NOMO-1 treated with DMSO at 0.1 percent for 48 hours (cell line): ENCODE data around the gene MDFIC.

Experiments used
- DNase-seq: peaks from one replicate; lab custom pipeline; 2025; ENCODE audit not compliant: unreplicated experiment; lab: John Stamatoyannopoulos, UW

MDFIC gene

DNA sequence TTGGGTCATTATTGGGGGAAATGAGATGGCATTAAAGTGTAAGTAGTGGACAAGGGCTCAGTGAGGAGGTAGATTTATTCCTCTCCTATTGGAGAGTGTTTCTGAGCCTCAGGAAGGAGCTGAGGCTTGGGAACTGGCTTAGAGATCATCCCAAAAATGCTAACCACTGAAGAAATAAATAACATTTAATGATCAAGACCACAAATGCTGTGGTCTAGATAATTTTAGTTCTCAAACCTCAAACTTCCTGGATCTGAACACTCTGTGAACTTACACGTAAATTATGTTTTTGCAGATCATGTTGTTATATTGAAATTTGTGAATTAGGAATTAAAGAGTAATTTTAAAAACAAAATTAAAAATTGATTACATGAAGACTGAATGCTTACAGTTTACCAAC, 27.3 kb downstream of the MDFIC start:
- DNase-seq, result peak; percentile 27

DNA sequence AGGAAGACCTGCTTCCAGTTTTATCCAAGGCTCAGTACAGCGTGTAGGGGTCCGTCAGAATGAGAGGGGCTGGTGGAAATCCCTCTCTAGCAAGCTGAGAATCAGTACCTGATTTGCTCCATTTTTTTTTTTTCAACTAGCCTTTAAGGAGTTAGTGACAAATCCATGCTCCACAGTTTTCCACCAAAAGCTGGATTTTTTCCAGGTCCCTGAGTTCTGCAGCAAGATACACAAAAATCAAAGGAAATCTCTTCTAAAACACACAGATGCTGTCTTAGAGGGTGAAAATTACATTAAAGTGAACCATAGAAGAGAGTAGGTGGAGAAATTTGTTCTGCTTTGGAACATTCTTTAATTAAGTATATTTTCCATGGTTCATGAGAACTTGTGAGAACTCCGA, 30.4 kb downstream of the MDFIC start:
- no peak for DNase-seq

DNA sequence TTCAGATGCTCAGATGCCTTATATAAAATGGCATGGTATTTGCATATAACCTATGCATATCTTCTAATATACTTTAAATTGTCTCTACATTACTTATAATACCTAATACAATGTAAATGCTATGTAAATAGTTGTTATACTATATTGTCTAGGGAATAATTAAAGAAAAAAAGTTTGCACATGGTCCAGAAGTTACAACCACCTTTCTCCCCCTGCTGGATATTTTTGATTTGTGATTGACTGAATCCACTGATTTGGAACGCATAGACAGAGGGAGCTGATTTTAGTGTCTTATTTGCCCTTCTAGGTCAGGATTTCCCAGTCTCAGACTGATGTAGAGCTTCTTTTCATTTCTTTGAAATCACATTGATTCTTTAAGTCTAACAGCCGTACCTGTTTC, 31.8 kb downstream of the MDFIC start:
- DNase-seq, result no peak

GRCh38 chr7:114956702-114957101, 34.8 kb downstream of the MDFIC start:
- DNase-seq, result no peak

DNA sequence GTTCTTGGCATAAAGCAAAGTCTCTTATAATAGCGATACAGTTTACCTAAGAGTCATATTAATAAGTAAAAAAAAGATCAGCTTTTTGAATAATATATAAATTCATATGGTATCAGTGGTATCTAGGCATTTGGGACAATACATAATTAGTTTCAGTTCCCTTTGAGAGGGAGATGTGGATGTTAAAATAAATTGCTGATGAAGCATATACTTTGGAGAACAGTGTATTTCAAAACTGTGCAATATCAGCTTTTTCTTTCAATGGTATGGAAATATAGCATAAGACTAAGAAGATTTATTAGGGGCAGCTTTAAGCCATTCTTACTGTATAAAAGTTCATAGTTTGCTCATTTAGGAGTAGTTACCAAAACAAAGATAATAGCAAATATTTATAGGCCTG, 35.5 kb downstream of the MDFIC start:
- no peak for DNase-seq

- no peak for DNase-seq
These were observed 38.0 kb downstream of the MDFIC start for GRCh38 chr7:114959931-114960330.

DNA sequence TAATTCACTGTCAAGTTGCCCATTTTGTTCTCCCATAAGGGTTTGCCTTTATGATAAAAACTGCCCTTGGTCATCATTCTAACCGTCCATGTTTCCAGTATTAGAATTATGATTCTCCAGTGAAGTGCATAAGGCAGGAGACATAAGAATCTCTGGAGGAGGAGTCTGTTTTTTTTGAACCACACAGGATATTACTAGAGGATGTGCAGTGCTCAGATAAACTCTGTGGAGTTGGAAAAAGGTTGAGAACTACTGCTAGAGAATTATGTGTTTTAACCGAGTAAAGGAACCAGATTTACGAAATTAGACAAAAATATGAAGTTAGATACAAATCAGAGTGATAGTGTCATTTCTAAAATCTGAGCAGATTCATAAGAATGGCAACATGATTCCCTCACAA, 40.5 kb downstream of the MDFIC start:
- no peak for DNase-seq

DNA sequence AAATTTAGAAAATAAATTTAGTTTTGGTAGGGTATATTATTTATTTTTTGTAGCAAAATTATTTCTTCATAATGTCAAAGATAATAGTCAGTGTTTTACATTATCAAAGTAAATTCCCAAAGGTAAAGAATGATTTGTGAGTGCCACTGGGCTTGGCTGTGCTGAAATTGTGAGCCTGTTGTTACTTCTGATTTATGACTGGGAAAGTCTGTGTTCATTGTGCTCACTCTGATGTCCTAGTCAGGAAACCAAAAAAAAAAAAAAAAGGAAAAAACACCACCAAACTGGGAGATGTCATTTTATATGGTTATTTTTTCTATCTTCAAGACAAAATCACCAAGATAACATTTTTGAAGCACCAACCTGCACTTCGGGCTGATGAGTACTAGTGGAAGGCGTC, 44.3 kb downstream of the MDFIC start:
- no peak for DNase-seq

GRCh38 chr7:114969096-114969495, 47.2 kb downstream of the MDFIC start:
- no peak for DNase-seq

DNA sequence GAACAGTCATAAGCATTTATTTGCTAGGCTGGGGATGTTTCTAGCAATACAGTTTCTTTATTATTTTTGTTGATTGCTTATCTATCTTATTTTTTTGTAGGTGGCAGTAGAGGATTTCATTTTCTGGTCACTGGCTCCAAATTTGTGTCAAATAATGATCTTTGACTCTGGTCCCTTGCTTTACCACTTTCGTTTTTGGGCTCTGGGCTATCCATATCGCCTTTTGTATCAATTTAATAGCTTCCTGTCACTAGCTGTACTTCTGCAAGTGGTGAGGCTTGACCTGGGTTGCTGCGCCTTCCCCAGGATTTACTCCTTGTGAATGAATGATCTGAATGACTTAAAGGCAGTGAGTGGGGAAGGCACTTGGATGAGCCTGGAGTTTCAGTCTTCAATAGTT, 48.4 kb downstream of the MDFIC start:
- no peak for DNase-seq

DNA sequence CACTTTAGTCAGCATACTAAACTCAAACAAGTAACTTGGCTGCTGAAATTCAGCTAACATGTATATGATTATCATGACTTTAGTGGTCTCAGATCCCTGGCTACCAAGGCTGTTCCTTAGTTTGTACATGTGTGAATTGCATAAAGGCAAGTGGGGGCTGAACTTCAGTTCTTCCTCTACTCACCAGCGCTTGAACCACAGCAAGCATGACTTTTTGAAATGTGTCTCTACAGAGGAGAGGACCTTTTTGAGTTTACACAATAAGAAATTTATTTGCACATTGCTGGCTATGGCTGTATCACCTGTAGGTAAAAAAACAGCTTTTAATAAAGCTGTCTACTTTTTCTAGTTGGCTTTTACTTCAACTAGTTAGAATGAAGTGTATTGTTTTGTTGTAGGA, 48.8 kb downstream of the MDFIC start:
- DNase-seq, result no peak

- no peak for DNase-seq
These were observed 50.7 kb downstream of the MDFIC start for GRCh38 chr7:114972567-114972966.

DNA sequence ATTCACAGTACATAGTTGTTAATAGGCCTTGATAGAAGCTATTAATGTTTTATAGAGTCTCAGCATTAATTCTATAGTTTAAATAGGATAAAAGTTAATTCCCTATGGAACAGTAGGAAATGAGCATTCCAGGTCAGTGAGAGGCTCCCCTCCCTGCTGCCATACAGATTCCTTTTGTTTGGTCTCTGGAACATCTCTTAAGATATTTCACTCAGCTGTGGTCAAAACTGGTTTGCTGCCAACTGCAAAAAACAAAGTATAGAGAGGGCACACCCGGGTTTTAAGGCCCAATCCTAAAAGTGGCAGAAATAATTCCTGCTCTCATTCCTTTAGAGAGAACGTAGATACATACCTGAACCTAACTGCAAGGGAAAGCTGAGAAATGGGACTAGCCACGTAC, 51.3 kb downstream of the MDFIC start:
- no peak for DNase-seq

GRCh38 chr7:114975401-114975800, 53.5 kb downstream of the MDFIC start:
- DNase-seq, result no peak

- DNase-seq, result no peak
These were observed 54.8 kb downstream of the MDFIC start for GRCh38 chr7:114976666-114977065.

- no peak for DNase-seq
These were observed 55.4 kb downstream of the MDFIC start for GRCh38 chr7:114977277-114977676.

DNA sequence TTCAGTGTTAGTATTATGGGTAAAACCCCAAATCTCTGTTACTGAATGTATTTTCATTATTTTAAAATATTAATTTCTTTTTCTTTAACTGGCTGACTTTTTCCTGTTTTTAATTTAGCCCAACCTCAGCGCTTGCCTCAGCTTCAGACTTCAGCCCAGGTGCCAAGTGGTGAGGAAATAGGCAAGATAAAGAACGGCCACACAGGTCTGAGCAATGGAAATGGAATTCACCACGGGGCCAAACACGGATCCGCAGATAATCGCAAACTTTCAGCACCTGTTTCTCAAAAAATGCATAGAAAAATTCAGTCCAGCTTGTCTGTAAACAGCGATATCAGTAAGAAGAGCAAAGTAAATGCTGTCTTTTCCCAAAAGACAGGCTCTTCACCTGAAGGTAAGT, 57.5 kb downstream of the MDFIC start:
- no peak for DNase-seq

DNA sequence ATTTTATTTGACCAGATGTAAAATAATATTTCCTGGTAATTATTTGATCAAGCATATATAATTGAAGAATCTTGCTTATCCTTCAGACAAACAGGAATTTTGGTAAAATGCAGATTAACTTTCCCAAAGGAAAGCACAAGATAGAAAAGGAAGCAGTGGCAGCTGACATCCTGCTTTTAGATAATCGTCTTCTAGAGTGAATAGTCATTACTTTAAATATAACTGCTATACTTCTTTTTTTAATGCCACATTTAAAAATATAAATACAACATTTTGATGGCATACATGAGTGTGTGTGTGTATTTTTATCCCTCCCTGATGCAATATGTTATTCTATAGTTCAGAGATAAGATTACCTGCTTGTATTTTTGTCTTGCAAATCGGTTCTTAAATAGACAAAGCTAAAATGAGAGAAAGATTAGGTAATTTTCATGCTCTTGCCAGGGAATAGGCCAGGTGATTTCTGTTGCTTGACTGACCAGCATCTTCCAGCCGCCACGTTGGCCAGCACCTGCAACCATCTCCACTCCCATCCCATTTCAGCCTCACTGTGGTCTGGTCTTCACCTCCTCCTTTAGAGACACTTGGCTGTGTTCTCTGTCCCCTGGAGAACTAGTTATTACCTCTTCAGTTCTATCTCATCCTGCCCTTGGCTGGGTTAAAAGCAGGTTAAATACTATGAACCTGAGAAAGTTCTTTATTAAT, 58.1 kb downstream of the MDFIC start:
- no peak for DNase-seq

- DNase-seq, result no peak
These were observed 59.4 kb downstream of the MDFIC start for GRCh38 chr7:114981323-114981722.

DNA sequence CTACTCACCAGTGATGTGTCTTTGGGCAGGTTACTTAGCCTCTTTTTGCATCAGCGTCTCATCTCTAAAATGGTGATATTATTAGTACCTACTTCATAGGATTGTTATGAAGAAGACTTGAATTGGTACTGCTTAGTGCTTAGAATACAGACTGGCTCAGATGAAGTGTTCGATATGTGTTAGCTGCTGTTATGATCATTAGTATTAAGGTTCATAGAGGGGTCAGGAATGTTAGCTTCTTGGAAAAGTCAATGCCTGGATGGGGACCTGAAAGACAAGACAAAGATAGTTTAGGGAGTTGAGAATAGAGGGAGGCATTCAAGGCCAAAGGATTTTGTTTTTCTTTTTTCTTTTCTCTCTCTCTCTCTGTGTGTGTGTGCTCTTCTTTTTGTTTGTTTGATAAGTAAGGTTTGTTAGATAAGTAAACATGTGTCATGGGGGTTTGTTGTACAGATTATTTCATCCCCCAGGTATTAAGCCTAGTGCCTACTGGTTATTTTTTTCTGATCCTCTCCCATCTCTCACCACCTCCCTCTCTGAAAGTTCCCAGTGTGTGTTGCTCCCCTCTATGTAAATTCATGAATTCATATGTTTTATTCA, 63.3 kb downstream of the MDFIC start:
- no peak for DNase-seq

DNA sequence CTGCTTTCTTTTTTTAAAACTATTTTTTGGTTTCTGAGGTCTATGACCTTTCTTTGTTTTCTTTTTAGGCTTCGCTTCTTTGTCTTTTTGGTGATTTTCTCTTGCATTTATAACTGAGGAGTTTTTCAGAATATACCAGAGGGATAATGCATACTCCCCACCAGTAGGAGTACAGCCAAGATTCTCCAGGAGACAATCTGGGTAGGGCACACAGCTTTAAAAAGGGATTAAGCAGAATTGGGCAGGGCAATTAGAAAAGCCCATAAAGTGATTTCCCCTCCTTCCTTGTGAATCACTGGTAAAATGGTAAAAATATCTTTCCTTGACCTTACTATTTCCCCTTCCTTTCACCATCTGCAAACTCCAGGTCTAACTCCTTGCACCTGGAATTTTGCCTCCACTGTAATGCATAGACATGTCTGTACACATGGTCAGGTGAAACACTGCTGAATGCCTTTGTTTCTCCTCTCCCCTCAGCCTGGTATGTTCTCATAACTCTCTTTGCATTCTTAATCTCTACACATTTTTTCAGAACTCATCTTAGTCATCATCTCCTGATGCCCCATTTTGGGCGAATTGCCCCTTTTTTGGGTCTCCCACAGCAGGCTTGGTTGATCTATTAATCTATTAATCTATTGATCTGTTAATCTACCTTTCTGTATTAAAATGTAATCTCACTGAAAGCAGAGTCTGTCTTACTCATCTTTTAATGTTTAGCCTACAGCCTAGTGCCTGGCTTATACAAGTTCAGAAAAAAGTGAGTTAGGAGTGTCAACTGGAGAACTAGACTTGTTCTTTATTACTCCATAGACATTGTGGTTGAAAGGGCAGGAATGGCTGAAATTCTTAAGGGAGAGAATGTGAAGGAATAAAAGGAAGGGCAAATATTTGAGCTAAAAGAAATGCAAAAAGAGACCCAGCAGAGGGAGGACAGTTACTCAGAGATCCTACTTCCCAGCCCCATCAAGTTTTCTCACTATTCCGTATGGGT, 64.6 kb downstream of the MDFIC start:
- DNase-seq, result no peak

- no peak for DNase-seq
These were observed 66.1 kb downstream of the MDFIC start for GRCh38 chr7:114988026-114988425.
